HG03060 (cell line): ENCODE data around the gene RNF187.

Experiments
- ATAC-seq: cut with Tn5 transposase; IDR thresholded peaks from one replicate; pipeline ENCODE4 v1.9.1; 2021; ENCODE audit warnings: low read depth, moderate number of reproducible peaks; ENCODE audit not compliant: unreplicated experiment

RNF187 gene

DNA sequence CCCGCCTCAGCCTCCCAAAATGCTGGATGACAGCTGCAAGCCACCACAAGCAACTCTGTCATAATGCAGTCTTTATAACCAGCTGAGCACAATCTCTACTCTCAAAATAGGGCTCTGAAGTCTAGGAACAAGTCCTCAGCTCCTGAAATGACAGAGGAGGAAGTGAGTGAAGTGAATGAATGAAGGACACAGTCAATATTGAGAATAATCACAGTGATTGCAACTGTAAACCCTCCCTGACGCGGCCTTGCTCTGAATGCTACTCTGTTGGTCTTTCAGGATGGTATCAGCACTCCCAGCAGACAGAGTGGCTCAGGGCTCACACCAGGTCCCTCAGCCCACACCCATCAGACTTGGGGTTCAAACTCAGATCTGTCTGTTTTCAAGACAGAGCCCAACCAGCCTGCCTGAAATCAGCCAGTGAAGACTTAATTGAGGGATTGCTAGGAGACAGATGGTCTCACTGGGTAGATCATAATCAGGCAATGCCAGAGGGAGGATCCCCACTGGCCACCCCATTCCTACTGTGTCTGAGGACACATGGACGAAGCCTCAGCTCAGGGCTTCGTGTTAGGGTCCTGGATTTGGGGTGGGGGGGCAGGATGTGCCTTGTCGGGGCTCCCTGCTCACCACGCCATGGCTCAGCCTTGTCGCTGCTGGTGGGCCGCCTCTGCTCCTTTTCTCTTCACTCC is 20.9 kb downstream of the RNF187 start:
- no peak for ATAC-seq

DNA sequence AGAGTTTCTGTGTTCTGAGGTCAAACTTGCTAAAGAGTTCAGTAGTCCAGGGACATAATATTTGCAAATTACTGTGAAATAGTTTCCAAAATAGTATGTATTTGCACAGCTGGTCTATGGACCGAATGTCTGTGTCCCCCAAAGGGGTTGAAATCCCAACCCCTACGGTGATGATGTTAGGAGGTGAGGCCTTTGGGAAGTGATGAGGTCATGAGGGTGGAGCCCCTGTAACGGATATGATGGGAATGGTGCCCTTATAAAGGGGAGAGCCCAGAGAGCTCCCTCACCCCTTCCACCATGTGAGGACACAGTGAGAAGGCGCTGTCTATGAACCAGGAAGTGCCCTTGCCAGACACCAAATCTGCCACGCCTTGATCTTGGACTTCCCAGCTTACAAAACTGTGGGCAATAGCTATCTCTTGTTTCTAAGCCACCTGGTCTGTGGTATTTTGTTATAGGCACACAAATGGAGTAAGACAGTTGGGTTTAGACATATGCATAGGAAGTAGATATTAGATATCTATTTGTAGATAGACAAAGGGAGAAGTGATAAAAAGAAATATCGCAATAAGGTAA is 21.7 kb downstream of the RNF187 start:
- ATAC-seq, result no peak

DNA sequence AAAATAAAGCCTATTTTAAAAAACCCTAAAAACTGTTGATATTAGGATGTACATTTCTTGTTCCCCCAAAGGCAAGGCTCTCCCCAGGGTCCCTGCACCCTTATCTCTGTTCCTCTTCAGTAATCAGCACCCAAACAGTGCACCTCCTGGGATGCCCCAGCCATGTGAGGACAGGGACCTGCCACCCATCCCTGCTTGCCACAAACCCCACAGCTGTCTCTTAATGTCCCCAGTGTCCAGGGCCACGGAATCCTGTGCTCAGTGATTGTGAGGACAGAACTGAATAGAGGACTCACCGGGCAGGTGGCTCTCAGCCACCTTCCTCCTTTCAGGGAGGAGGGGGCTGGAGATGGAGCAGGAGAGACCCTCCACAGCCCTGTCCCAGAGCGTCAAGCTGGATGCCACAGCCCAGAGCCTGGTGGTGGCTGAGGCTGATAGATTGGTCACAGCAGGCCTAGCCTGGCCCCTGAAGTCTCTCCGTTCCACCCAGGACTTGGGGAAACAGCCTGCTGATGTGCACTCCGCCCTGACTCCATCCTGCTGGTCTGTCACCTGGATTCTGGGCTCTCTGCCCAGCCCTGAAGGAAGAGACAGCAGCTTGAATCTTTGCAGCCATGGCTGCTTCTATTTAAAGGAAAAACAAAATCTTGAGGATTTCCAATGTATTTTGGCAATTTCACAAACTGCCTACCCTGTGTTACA is 23.1 kb downstream of the RNF187 start:
- ATAC-seq, result no peak

DNA sequence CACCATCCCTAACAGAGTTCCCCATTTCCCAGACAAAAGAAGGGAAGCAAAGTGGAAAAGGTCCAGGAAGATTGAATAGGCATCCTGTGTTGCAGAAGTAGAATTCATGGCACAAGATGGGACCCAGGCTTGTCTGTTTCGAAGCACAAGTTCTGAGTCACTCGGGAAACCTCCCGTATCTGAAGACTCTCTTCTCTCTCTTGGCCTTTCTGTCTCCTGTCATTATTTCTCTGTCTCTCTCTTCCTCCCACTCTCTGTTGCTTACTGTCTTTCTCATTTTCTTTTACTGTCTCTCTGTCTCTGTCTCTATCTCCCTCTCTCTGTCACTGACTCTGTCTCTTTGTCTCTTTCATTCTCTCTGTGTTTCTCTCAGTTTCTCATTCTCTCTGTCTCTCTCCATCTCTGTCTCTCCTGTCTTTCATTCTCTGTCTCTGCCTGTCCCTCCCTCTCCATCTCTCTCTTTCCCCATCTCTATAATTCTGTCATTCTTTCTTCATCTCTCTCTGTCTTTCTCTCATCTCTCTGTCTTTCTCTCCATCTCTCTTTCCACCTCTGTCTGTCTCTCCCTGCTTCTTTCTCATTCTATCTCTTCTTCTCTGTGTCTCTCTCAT is 23.7 kb downstream of the RNF187 start:
- no peak for ATAC-seq

DNA sequence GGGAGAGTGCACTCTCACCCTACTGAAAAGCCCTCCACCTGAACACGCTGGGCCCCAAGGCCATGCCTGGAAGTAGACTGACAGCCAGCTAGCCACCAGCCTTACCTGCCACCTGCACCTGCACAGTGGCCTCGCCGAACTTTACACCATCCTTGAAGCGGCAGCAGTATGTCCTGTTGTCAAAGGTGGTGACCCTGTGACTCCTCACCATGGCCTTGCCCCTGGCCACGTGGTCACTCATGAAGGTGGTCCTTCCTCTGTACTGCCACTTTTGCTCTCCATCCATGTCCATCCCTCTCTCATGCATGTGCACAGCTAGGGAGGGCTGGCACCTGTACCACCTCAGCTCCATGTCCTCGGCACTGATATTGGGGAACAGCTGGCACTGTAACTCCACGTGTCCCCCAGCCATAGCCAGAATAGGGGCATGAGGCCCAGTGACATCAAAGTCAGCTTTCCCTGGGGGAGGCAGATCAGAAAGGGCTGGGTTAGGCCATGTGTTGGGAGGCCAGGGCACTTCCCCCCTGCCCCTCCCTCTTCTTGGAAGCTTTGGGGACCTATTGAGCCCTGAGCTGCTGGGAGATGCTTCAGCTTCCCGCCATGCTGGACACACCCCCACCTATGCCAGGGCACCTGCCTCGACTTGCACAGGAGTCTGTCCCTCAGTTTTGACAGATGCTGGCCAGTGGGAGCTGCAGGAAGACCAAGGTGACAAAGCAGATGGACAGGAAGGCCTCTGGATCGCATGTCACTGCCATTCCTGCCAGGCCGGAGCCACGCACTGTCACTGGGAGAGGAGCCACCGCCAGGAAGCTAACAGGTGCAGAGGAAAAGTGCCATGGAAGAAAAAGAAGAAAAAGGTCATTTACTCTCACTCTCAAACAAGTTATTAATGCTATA is 24.6 kb downstream of the RNF187 start:
- no peak for ATAC-seq

DNA sequence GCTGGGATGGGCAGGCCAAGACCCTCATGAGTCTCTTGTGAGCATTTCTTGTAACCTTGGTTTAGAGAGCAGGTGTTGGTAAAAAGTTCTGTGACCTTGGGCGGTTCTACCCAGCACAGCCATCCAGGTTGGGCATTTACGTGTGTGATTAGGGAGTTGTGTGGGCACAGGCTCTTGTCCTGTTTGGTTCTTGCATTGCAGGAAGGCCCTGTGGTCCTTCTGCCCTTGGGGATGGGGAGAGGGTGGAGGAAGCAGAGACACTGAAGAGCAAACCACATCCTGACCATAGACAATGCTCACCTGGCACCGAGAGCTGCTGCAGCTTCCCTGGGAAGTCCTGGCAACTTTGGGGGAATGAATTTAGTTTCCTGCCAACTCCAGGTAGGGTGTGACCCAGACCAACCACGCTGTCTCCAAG is 25.6 kb downstream of the RNF187 start:
- ATAC-seq, result no peak

DNA sequence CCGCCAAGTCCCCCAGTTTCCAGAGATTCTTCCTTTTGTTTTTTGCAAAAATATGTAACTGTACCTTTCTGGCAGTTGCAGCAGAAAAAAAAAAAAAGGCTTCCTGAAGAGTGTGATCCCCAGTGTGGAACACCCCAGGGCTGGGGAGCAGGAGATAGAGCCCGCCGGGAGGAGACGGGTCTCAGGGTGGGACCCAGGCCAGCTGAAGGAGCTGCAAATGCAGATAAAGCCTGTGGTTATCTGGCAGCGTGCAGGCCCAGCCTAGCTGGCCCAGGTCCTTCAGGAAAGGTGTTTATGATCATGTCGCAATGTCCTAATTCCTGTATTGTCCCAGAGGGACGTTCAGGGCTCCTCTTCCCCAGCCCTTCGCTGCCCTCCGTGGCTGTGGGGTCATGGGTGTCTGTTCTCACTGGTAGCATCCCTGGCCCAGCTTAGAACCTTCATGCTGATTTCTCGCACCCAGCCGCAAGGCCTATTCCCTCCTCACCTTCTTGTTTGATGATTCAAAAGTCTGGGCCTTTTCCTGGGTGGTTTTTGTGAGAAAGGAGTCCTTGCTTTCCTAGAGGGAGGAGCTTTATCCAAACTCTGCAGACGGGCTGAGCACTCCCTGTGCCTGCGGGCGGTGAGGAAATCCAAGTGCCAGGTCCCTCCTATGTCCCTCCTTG is 26.2 kb downstream of the RNF187 start:
- no peak for ATAC-seq

DNA sequence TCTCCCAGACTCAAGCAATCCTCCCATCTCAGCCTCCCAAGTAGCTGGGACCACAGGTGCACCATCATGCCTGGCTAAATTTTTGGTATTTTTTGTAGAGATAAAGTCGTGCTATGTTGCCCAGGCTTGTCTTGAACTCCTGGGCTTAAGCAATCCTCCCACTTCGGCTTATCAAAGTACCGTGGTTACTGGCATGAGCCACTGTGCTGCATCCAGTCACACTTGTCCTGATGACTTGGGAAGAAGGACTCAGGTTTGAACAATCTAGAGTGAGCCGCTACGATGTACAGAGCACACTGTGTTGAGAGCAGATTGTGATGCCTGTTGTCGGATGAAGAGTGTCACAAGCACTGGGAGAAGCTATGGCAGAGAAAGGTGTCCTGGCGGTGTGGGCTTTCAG is 27.2 kb downstream of the RNF187 start:
- no peak for ATAC-seq

DNA sequence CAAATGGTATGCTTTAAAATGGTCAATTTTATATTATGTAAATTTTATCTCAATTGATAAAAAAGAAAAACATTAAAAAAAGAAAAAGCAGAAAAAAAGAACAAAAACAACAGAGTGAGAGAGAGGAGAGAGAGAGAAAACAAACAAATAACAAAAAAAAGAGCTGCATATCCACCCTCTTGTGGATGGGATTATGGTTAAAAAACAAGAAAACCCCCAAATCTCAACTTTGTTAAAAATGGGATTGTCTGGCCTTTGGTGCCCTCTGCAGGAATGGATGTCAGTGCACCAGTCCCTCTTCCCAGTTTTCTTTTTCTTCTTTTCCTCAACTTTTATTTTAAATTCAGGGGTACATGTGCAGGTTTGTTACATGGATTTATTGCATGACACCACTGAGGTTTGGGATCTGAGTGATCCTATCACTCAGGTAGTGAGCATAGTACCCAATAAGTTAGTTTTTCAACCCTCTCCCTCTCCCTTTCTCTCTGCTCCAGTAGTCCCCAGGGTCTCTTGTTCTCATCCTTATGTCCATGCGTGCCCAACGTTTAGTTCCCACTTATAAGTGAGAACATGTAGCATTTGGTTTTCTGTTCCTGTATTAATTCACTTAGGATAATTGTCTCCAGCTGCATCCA is 28.1 kb downstream of the RNF187 start:
- no peak for ATAC-seq

DNA sequence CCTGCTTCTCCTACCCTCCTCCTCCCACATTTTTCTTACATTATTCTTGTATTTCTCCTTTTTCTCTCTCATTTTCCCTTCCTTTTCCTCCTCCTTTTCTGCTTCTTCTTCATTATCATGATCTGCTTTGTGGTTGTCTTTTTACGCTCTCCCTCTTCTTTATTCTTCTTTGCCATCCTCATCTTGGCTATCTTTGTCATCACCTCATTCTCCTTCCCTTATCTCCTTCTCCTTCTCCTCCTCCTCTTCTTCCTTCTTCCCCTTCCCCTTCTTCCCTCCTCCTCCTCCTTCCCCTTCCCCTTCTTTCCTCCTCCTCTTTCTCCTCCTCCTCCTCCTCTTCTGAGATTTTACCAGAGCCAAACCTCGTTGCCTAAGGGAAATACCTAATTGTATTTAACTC is 30.5 kb downstream of the RNF187 start:
- no peak for ATAC-seq

DNA sequence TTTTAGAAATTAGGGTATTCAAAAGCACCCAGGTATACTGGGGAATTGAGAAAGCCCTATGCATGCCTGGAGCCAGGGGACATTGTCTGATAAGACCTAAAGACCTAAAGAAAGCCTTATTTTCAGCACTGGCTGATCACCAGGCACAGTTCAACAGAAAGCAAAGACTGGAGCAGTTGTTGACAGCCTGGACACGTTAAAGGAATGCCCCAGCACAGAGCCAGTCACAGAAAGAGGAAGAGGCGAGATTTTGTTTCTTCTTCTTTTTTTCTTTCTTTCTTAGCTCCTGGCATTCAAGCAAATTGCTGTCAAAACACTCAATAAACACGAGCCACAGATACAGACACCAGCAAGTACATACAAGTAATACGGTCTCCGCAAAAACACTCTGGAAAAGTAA is 40.4 kb downstream of the RNF187 start:
- ATAC-seq, result no peak

DNA sequence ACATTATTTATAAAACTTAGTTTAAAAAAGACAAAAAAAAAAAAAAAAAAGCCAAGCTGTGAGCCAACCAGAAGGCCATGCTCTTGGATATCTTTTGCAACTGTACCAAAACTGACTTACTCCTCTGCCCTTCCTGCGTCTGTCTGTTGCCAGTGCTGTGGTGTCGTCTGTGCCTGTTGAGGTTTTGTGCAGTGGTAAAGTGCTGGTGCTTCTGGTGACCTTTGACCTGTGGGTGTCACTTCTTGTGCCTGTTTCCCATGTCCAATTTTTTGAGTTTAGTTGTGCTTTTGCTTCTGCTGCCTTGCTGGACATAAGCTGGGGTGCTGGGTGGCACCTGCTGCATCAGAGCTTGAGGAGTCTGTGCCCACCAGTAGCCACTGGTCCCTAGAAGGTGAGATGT is 41.4 kb downstream of the RNF187 start:
- ATAC-seq, result no peak

DNA sequence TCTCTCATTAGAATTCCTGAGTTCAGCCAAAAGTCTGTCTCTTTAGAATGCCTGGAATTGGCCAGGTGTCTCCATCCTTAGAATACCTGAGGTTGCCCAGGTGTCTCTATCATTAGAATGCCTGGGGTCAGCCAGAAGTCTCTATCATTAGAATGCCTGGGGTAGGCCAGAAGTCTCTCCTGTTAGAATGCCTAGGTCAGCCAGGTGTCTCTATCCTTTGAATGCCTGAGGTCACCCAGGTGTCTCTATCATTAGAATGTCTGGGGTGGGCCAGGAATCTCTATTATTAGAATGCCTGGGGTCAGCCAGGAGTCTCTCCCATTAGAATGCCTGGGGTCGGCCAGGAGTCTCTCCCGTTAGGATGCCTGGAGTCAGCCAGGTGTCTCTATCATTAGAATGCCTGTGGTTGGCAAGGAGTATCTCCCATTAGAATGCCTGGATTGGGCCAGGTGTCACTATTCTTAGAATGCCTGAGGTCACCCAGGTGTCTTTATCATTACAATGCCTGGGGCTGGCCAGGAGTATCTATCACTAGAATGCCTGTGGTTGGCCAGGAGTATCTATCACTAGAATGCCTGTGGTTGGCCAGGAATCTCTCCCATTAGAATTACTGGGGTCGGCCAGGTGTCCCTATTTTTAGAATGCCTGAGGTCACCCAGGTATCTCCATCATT is 43.0 kb downstream of the RNF187 start:
- no peak for ATAC-seq

DNA sequence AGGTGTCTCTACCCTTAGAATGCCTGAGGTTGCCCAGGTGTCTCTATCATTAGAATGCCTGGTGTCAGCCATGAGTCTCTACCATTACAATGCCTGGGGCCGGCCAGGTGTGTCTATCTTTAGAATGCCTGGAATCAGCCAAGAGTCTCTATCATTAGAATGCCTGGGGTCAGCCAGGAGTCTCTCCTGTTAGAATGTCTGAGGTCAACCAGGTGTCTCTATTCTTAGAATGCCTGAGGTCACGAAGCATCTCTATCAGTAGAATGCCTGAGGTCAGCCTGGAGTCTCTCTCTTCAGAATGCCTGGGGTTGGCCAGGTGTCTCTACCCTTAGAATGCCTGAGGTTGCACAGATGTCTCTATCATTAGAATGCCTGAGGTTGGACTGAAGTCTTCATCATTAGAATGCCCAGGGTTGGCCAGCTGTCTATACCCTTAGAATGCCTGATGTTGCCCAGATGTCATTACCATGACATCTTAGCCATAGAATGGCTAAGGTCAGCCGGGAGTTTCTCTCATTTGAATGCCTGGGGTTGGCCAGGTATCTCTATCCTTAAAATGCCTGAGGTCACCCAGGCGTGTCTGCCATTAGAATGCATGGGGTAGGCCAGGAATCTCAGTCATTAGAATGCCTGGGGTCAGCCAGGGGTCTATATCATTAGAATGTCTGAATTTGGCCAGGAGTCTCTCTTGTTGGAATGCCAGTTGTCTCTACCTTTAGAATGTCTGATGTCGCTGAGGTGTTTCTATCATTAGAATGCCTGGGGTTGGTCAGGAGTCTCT is 44.0 kb downstream of the RNF187 start:
- no peak for ATAC-seq

DNA sequence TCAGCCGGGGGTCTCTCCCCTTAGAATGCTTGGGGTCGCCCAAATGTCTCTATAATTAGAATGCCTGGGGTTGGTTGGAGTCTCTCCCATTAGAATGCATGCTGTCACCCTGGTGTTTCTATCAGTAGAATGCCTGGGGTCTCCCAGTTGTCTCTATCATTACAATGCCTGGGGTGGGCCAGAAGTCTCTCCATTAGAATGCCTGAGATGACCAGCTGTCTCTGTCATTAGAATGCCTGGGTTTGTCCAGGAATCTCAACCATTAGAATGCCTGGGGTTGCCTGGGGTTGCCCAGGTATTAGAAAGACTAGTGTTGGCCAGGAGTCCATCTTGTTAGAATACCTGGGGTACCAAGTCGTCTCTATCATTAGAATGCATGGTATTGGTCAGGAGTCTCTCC is 51.6 kb downstream of the RNF187 start:
- no peak for ATAC-seq

DNA sequence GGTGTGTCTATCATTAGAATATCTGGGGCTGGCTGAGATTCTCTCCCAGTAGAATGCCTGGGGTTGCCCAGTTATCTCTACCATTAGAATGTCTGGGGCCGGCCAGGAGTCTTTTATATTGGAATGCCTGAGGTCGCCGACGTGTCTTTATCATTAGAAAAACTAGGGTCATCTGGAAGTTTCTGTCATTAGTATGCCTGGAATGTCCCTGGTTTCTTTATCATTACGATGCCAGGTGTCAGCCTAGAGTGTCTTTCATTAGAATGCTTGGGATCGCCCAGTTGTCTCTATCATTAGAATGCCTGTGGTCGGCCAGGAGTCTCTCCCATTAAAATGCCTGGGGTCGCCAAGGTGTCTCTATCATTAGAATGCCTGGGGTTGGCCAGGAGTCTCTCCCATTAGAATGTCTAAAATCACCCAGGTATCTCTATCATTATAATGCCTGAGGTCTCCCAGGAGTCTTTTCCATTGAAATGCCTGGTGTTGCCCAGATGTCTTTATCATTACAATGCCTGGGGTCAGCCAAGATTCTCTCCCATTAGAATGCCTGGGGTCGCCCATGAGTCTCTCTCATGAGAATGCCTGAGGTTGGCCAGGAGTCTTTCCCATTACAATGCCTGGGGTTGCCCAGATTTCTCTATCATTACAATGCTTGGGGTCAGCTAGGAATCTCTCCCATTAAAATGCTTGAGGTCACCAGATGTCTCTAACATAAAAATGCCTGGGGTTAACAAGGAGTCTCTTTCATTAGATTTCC is 53.2 kb downstream of the RNF187 start:
- ATAC-seq, result no peak

DNA sequence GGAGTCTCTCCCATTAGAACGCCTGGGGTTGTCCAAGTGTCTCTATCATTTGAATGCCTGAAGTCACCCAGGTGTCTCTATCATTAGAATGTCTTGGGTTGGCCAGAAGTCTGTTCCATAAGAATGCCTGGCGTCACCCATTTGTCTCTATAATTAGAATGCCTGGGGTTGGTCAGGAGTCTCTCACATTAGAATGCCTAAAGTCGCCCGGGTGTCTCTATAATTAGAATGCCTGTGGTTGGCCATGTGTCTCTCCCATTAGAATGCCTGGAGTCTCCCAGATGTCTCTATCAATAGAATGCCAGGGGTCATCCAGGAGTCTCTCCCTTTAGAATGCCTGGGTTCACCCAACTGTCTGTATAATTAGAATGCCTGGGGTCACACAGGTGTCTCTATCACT is 54.5 kb downstream of the RNF187 start:
- no peak for ATAC-seq

DNA sequence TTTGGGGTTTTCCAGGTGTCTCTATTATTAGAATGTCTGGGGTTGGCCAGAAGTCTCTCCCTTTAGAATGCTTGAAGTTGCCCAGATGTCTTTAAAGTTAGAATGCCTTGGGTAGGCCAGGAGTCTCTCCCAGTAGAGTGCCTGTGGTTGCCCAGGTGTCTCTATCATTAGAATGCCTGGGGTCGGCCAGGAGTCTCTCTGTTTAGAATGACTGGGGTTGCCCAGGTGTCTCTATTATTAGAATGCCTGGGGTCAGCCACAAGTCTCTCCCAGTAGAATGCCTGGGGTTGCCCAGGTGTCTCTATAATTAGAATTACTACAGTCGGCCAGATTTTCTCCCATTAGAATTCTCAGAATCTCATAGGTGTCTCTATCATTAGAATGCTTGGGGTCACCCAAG is 55.2 kb downstream of the RNF187 start:
- no peak for ATAC-seq
